IMR-90 (cell line): ENCODE results near the gene MAP2K5.

Experiments used
- BHLHE40 ChIP-seq: fragments of 150-350 bp; IDR thresholded peaks from 2 replicates; pipeline ENCODE4 v1.6.1; 2016; ENCODE audit warnings: mild to moderate bottlenecking, low read depth, low read length
- CTCF ChIP-seq: conservative IDR thresholded peaks from 2 replicates; pipeline ENCODE4 v1.5.1; 2012; ENCODE audit warnings: mild to moderate bottlenecking, low read depth, low read length, improper control_type of control experiment
- MAFK ChIP-seq: IDR thresholded peaks from 2 replicates; pipeline ENCODE4 v1.6.1; 2012; ENCODE audit warnings: low read depth, low read length, improper control_type of control experiment
- MXI1 ChIP-seq: IDR thresholded peaks from 2 replicates; pipeline ENCODE4 v1.6.1; 2012; ENCODE audit warnings: low read depth, mild to moderate bottlenecking, low read length, moderate library complexity, borderline replicate concordance
- RAD21 ChIP-seq: IDR thresholded peaks from 2 replicates; pipeline ENCODE4 v1.6.1; 2012; ENCODE audit warnings: low read length, improper control_type of control experiment
- SMC3 ChIP-seq: fragments of 150-350 bp; IDR thresholded peaks from 2 replicates; pipeline ENCODE4 v1.6.1; 2016; ENCODE audit warnings: low read depth, mild to moderate bottlenecking, antibody characterized with exemption, low read length, moderate library complexity

GRCh38 chr15:67605871-67606270 is 63.4 kb downstream of the MAP2K5 start:
- TF ChIP-seq MXI1 (no peak), RAD21 (no peak), MAFK (no peak), CTCF (no peak), SMC3 (no peak), BHLHE40 (no peak)
